WTC11 (cell line): ENCODE results near the gene FOXQ1. TPM values are rescaled to one million over a fixed set of nuclear protein-coding genes. Genes with fewer than 3 reads are reported as not detected.

ENCODE experiments used
- ATAC-seq: fragments of 200-7000 bp; cut with Tn5 transposase; 2 replicates; pipeline ENCODE4 v1.10.0; 2021; ENCODE audit warnings: mild to moderate bottlenecking, moderate library complexity
- CTCF ChIA-PET: fragments of 300-600 bp; sonication (Branson Sonifier 250); formaldehyde crosslinking; loops from one replicate; lab custom pipeline; 2021; ENCODE audit warnings: antibody characterized with exemption; lab: Charles Lee
- POLR2A ChIA-PET: fragments of 350-600 bp; sonication (Branson Sonifier 250); formaldehyde crosslinking; loops from one replicate; lab custom pipeline; 2021; ENCODE audit warnings: antibody characterized with exemption; lab: Charles Lee
- DNase-seq: peaks from one replicate; pipeline ENCODE4 v3.0.0; 2021; ENCODE audit warnings: low spot score
- H3K27ac Mint-ChIP-seq: 2 replicates; pipeline ENCODE4 v1.8.0; 2021; ENCODE audit warnings: mixed read lengths
- H3K27me3 Mint-ChIP-seq: 2 replicates; pipeline ENCODE4 v1.8.0; 2021; ENCODE audit warnings: low read depth, mild to moderate bottlenecking, moderate library complexity, mixed read lengths
- H3K36me3 Mint-ChIP-seq: 2 replicates; pipeline ENCODE4 v1.8.0; 2021; ENCODE audit warnings: mixed read lengths
- H3K4me1 Mint-ChIP-seq: 2 replicates; pipeline ENCODE4 v1.8.0; 2022; ENCODE audit warnings: mixed read lengths
- H3K4me3 Mint-ChIP-seq: 2 replicates; pipeline ENCODE4 v1.8.0; 2021; ENCODE audit warnings: mild to moderate bottlenecking, moderate library complexity, mixed read lengths
- H3K9me3 Mint-ChIP-seq: 2 replicates; pipeline ENCODE4 v1.8.0; 2021; ENCODE audit warnings: mixed read lengths
- CDX4 ChIP-seq: fragments of 250-450 bp; sonication (Bioruptor Pico); IDR thresholded peaks from 2 replicates; pipeline ENCODE4 v1.9.0; 2021; ENCODE audit warnings: moderate library complexity, mild to moderate bottlenecking, inconsistent platforms, borderline replicate concordance
- ERG ChIP-seq: fragments of 250-450 bp; sonication (Bioruptor Pico); IDR thresholded peaks from 2 replicates; pipeline ENCODE4 v1.8.0; 2021; ENCODE audit warnings: mild to moderate bottlenecking
- FOXK1 ChIP-seq: sonication (generic); formaldehyde crosslinking; IDR thresholded peaks from 2 replicates; pipeline ENCODE4 v1.8.0; 2022; ENCODE audit warnings: mild to moderate bottlenecking, moderate library complexity, missing genetic modification reagents
- IRF2 ChIP-seq: sonication (generic); formaldehyde crosslinking; IDR thresholded peaks from 2 replicates; pipeline ENCODE4 v1.8.0; 2022; ENCODE audit warnings: low read depth, missing genetic modification reagents, borderline replicate concordance
- JAZF1 ChIP-seq: fragments of 250-450 bp; sonication (Bioruptor Pico); IDR thresholded peaks from 2 replicates; pipeline ENCODE4 v1.9.0; 2021; ENCODE audit warnings: moderate library complexity, mild to moderate bottlenecking, inconsistent platforms
- MAX ChIP-seq: sonication (generic); formaldehyde crosslinking; IDR thresholded peaks from 2 replicates; pipeline ENCODE4 v1.8.0; 2022; ENCODE audit warnings: mild to moderate bottlenecking, missing genetic modification reagents
- MXD4 ChIP-seq: fragments of 250-450 bp; sonication (Bioruptor Pico); IDR thresholded peaks from 2 replicates; pipeline ENCODE4 v1.8.0; 2021; ENCODE audit warnings: mild to moderate bottlenecking, moderate library complexity, borderline replicate concordance
- MYBL2 ChIP-seq: sonication (generic); formaldehyde crosslinking; IDR thresholded peaks from 2 replicates; pipeline ENCODE4 v1.8.1; 2023; ENCODE audit warnings: mild to moderate bottlenecking, moderate library complexity, missing genetic modification reagents
- NR2C2 ChIP-seq: sonication (generic); formaldehyde crosslinking; IDR thresholded peaks from 2 replicates; pipeline ENCODE4 v1.8.0; 2022; ENCODE audit warnings: mild to moderate bottlenecking, missing genetic modification reagents
- PRDM15 ChIP-seq: sonication (generic); formaldehyde crosslinking; IDR thresholded peaks from 2 replicates; pipeline ENCODE4 v1.8.0; 2022; ENCODE audit warnings: missing genetic modification reagents
- PRRX2 ChIP-seq: fragments of 250-450 bp; sonication (Bioruptor Pico); IDR thresholded peaks from 2 replicates; pipeline ENCODE4 v1.8.0; 2021; ENCODE audit warnings: mild to moderate bottlenecking
- TCF7 ChIP-seq: sonication (generic); formaldehyde crosslinking; IDR thresholded peaks from 2 replicates; pipeline ENCODE4 v1.8.0; 2022; ENCODE audit warnings: mild to moderate bottlenecking, low read depth, missing genetic modification reagents, moderate library complexity
- TEAD4 ChIP-seq: sonication (generic); formaldehyde crosslinking; IDR thresholded peaks from 2 replicates; pipeline ENCODE4 v1.8.0; 2022; ENCODE audit warnings: mild to moderate bottlenecking, missing genetic modification reagents
- ZMAT4 ChIP-seq: fragments of 250-450 bp; sonication (Bioruptor Pico); IDR thresholded peaks from 2 replicates; pipeline ENCODE4 v1.9.0; 2021; ENCODE audit warnings: mild to moderate bottlenecking
- ZNF423 ChIP-seq: fragments of 250-450 bp; sonication (Bioruptor Pico); IDR thresholded peaks from 2 replicates; pipeline ENCODE4 v2.1.2; 2022; ENCODE audit warnings: mild to moderate bottlenecking, moderate library complexity
- ZNF425 ChIP-seq: fragments of 250-450 bp; sonication (Bioruptor Pico); conservative IDR thresholded peaks from 2 replicates; pipeline ENCODE4 v1.9.0; 2021; ENCODE audit warnings: mild to moderate bottlenecking
- total RNA-seq: library from RNA; stranded (reverse); gene quantifications from 3 replicates; pipeline ENCODE4 v1.2.3, GENCODE V29; 2021
- TF ChIP-seq, protein P1 (sequence below): fragments of 250-450 bp; sonication (Bioruptor Pico); IDR thresholded peaks from 2 replicates; pipeline ENCODE4 v2.1.2; 2022; ENCODE audit warnings: mild to moderate bottlenecking, moderate library complexity
- TF ChIP-seq, protein P2 (sequence below): sonication (generic); formaldehyde crosslinking; IDR thresholded peaks from 2 replicates; pipeline ENCODE4 v1.8.1; 2023; ENCODE audit warnings: mild to moderate bottlenecking, missing genetic modification reagents, borderline replicate concordance

Gene FOXQ1
- total RNA-seq, 1 experiment from 2014 or later, result 0.35 TPM

- TF ChIP-seq PRDM15 (CRISPR knock-in tag) (no peak), IRF2 (CRISPR knock-in tag) (no peak), ZMAT4 (CRISPR knock-in tag) (no peak), MYBL2 (CRISPR knock-in tag) (no peak), FOXK1 (CRISPR knock-in tag) (no peak), ZNF423 (no peak), NR2C2 (no peak), TEAD4 (no peak), CDX4 (CRISPR knock-in tag) (no peak), ERG (CRISPR knock-in tag) (no peak), MXD4 (CRISPR knock-in tag) (no peak), TCF7 (CRISPR knock-in tag) (no peak), PRRX2 (CRISPR knock-in tag) (no peak), MAX (no peak), JAZF1 (CRISPR knock-in tag) (no peak), ZNF425 (CRISPR knock-in tag) (no peak)
- TF ChIP-seq, protein P1, sequence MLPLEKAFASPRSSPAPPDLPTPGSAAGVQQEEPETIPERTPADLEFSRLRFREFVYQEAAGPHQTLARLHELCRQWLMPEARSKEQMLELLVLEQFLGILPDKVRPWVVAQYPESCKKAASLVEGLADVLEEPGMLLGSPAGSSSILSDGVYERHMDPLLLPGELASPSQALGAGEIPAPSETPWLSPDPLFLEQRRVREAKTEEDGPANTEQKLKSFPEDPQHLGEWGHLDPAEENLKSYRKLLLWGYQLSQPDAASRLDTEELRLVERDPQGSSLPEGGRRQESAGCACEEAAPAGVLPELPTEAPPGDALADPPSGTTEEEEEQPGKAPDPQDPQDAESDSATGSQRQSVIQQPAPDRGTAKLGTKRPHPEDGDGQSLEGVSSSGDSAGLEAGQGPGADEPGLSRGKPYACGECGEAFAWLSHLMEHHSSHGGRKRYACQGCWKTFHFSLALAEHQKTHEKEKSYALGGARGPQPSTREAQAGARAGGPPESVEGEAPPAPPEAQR, result no peak
- TF ChIP-seq, protein P2, sequence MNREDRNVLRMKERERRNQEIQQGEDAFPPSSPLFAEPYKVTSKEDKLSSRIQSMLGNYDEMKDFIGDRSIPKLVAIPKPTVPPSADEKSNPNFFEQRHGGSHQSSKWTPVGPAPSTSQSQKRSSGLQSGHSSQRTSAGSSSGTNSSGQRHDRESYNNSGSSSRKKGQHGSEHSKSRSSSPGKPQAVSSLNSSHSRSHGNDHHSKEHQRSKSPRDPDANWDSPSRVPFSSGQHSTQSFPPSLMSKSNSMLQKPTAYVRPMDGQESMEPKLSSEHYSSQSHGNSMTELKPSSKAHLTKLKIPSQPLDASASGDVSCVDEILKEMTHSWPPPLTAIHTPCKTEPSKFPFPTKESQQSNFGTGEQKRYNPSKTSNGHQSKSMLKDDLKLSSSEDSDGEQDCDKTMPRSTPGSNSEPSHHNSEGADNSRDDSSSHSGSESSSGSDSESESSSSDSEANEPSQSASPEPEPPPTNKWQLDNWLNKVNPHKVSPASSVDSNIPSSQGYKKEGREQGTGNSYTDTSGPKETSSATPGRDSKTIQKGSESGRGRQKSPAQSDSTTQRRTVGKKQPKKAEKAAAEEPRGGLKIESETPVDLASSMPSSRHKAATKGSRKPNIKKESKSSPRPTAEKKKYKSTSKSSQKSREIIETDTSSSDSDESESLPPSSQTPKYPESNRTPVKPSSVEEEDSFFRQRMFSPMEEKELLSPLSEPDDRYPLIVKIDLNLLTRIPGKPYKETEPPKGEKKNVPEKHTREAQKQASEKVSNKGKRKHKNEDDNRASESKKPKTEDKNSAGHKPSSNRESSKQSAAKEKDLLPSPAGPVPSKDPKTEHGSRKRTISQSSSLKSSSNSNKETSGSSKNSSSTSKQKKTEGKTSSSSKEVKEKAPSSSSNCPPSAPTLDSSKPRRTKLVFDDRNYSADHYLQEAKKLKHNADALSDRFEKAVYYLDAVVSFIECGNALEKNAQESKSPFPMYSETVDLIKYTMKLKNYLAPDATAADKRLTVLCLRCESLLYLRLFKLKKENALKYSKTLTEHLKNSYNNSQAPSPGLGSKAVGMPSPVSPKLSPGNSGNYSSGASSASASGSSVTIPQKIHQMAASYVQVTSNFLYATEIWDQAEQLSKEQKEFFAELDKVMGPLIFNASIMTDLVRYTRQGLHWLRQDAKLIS (CRISPR knock-in tag), result no peak
These were observed 15.7 kb downstream of the FOXQ1 start for GRCh38 chr6:1327630-1328029.

More at GRCh38 chr6:1327630-1328029, 15.7 kb downstream of the FOXQ1 start:
- Mint-ChIP-seq H3K4me1 (peaks cover 7% of the 10 kb centered on the region), H3K36me3 (peaks cover 24% of the 10 kb centered on the region), H3K9me3 (peaks cover 34% of the 10 kb centered on the region), H3K27ac (no peak overlapping the region), H3K27me3 (peaks cover 14% of the 10 kb centered on the region), H3K4me3 (no peak overlapping the region)
- DNase-seq, result no peak
- ChIA-PET CTCF (interaction anchor here (1.0 to 1.1 kb wide), 2 partner anchors 11 to 1139 kb away, joined by 3 read pairs; no protein-coding TSS in a partner anchor), POLR2A (no interaction called here)
- ATAC-seq, result no peak
